CD4-positive, alpha-beta T cell treated with Interferon alpha-2 for 1 hour (primary cell): Measurements from ENCODE around the gene CCDC97.
"Not testable (repeated sequence)": the region's sequence is repeated elsewhere in the genome, so short reads cannot be mapped to it uniquely, and the experiment has no call there.

Source experiments
- DNase-seq, 2 donors: peaks; one replicate each; pipeline ENCODE4 v3.0.0-alpha.2; 2020 to 2022

CCDC97 gene

GRCh38 chr19:41310033-41310831, at the start of gene CCDC97:
TSS of gene CCDC97 (plus strand) at chr19:41310172. CDS start at chr19:41310311, 139 bp downstream.
- DNase-seq = peak; percentile 87 to 92

- DNase-seq = no peak
Observed at GRCh38 chr19:41261474-41262190, 48.3 kb upstream of the CCDC97 start.

GRCh38 chr19:41263042-41263849, 46.7 kb upstream of the CCDC97 start:
- peak; percentile 87 to 89 for DNase-seq

- peak; percentile 99 to 100 for DNase-seq
Observed at GRCh38 chr19:41263850-41264580, 46.0 kb upstream of the CCDC97 start, which contains the start of gene HNRNPUL1. TSS of gene HNRNPUL1 (plus strand) at chr19:41264372. CDS start at chr19:41264504, 132 bp downstream.

GRCh38 chr19:41264581-41265394, 45.2 kb upstream of the CCDC97 start:
- peak; percentile 34 to 48 for DNase-seq

- DNase-seq = peak in 1 of 2 donors; percentile 12
Observed at GRCh38 chr19:41265395-41266153, 44.4 kb upstream of the CCDC97 start.

GRCh38 chr19:41269055-41269454, 40.9 kb upstream of the CCDC97 start:
- no peak for DNase-seq

GRCh38 chr19:41269571-41269970, 40.4 kb upstream of the CCDC97 start:
- DNase-seq = no peak

- no peak for DNase-seq
Observed at GRCh38 chr19:41273076-41273475, 36.9 kb upstream of the CCDC97 start.

- DNase-seq = no peak
Observed at GRCh38 chr19:41274802-41275201, 35.2 kb upstream of the CCDC97 start.

- DNase-seq = no peak
Observed at GRCh38 chr19:41276231-41276630, 33.7 kb upstream of the CCDC97 start.

- no peak for DNase-seq
Observed at GRCh38 chr19:41278478-41278877, 31.5 kb upstream of the CCDC97 start.

GRCh38 chr19:41288673-41289530, 21.1 kb upstream of the CCDC97 start:
- peak in 1 of 2 donors; percentile 38 for DNase-seq

- not testable (repeated sequence) for DNase-seq
Observed at GRCh38 chr19:41289814-41290213, 20.2 kb upstream of the CCDC97 start.

GRCh38 chr19:41294393-41294792, 15.6 kb upstream of the CCDC97 start:
- no peak for DNase-seq

GRCh38 chr19:41295499-41295898, 14.5 kb upstream of the CCDC97 start:
- no peak for DNase-seq

- peak in 1 of 2 donors; percentile 31 for DNase-seq
Observed at GRCh38 chr19:41296433-41296871, 13.5 kb upstream of the CCDC97 start.

GRCh38 chr19:41297628-41298347, 12.2 kb upstream of the CCDC97 start:
- peak; percentile 64 to 70 for DNase-seq
